ENCODE measurements around the gene BAIAP3.

Gene BAIAP3

DNA sequence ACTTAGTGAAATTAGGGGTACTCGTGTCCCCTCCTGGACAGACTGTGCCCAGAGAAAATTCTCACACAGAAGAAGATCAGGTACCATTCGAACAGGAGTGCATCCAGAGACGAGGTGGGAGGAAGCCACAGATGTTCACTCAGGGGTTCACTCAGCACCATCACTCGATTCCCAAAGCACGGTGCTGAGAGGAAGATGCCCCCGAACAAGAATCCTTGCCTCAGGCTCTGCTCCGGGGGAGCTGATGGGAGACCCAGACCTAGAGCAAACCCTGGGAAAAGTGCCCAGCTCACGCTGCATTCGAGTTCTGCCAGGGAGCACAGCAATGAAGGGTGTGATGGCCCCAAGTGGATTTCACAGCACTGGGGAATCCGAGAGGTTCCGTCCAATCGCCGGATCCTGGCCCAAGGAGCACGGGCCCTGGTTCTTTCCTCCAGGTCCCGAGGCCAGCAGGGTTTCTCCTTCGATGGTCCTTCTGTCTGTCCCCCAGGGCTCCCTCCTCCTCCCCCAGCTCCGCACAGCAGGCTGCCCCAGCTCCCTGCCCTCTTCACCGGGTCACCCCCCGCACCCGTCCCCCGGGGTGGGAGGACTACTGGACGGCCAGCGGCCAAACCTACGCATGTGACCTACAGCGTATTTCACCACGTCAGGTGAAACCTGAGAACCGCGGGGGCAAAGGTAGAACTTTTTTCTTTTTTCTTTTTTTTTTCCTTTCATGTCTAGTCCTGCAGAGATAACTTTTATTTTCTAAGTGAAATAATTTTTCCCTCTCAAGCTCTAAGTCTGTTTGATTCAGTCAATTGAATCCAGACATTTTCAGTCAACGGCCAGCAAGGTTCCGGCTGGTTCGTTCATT is 34.2 kb upstream of the BAIAP3 start:
- intact Hi-C loops (cut with DNase I): no loop called here
- DNase-seq: no peak

DNA sequence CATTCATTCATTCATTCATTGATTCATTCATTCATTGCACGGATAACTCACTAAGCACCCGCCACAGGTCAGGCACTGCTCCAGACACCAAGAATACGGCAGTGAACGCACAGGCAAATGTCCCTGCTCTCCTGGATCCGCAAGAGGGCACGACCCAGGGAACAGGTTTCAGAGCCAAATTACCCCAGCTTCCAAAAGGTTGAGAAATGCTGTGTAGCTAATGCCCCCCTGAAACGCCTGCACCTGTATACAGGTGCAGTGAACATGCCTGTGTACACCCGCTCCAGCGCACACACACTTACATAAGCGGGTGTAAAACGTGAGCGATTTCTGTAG is 33.6 kb upstream of the BAIAP3 start:
- intact Hi-C loops (cut with DNase I): loop anchor here (5.0 to 10.0 kb wide), 2 partner anchors 52 to 105 kb away; partner anchors contain the start of genes GNPTG and TSR3
- no peak for DNase-seq

DNA sequence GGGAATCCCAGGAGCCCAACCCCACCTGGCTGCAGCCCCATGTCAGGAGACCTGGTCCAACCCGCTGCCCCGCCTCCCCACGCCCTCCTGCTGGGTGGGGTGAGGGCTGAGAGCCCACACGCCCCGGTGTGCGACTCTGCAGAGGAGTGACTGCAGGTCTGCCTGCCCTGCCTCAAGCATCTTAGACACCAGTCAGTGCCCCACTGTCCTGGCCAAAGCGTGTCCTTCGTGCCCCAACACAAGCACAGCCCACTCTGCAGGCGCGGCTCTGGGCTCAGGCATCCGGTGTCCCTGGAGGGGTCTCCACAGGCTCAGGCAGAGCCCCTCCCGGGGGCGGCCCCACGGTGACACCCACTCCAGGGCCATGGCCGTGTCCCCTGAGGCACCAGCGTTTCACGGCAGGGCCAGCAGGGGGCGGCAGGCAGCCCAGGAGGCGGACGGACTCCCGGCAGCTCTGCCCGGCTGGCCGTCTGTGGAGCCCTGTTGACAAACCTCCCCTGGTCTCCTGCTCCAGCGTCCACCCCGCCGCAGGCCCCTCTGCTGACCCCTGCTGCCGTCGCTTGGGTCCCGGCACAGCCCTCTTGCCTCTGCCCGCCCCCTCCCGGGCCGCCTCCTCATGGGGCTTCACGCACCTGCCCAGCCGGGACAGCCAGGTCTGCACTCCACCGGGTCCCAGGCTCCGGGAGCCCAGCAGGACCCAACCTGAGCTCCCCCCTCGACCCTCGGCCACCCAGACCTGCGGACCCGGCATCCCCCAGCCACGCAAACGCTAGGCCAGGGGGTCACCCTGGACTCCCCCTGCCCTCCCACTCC is 32.6 kb upstream of the BAIAP3 start:
- DNase-seq: peak in 9 of 10 donors; percentile 47 to 95 (median 67)
- intact Hi-C loops (cut with DNase I): loop anchor here (5.0 to 10.0 kb wide), 2 partner anchors 51 to 104 kb away; partner anchors contain the start of genes GNPTG and TSR3

GRCh38 chr16:1301562-1301961 is 31.9 kb upstream of the BAIAP3 start:
- DNase-seq: no peak
- intact Hi-C loops (cut with DNase I): loop anchor here (5.0 to 10.0 kb wide), 2 partner anchors 51 to 103 kb away; partner anchors contain the start of genes GNPTG and TSR3

- no peak for DNase-seq
- intact Hi-C loops (cut with DNase I): loop anchor here (10.0 kb wide), 1 partner anchor 99 kb away; no protein-coding TSS in a partner anchor
These were observed 27.6 kb upstream of the BAIAP3 start for GRCh38 chr16:1305823-1306222.

GRCh38 chr16:1306334-1306733 is 27.1 kb upstream of the BAIAP3 start:
- no peak for DNase-seq
- intact Hi-C loops (cut with DNase I): loop anchor here (10.0 kb wide), 1 partner anchor 98 kb away; no protein-coding TSS in a partner anchor

DNA sequence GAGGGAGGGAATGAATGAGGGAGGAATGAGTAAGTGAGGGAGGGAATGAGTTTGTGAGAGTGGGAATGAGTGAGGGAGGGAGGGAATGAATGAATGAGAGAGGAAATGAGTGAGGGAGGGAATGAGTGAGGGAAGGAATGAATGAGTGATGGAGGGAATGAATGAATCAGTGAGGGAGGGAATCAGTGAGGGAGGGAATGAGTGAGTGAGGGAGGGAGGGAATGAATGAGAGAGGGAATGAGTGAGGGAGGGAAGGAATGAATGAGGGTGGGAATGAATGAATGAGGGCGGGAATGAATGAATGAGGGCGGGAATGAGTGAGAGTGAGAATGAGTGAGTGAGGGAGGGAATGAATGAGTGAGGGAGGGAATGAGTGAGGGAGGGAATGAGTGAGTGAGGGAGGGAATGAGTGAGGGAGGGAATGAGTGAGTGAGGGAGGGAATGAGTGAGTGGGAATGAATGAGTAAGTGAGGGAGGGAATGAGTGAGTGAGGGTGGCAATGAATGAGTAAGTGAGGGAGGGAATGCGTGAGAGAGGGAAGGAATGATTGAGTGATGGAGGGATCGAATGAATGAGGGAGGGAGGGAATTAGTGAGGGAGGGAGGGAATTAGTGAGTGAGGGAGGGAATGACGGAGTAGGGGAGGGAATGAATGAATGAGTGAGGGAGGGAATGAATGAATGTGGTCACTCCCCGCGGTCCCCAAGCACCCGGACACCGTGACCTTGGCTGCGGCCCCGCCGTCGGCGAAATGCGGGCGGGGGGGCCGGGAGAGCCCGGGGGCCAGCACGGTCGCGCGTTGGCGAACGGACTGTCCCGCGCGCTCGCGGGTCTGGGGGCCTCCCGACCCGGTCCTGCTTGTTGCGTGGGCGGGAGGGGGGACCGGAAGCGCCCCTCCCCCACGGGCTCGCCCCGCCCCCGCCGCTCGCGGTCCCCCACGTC is 25.1 kb upstream of the BAIAP3 start:
- intact Hi-C loops (cut with DNase I): loop anchor here (10.0 kb wide), 1 partner anchor 96 kb away; no protein-coding TSS in a partner anchor
- DNase-seq: no peak

- intact Hi-C loops (cut with DNase I): loop anchor here (10.0 kb wide), 1 partner anchor 96 kb away; no protein-coding TSS in a partner anchor
- DNase-seq: peak; percentile 98 to 100 (median 99)
These were observed 24.2 kb upstream of the BAIAP3 start, which contains the start of gene UBE2I for GRCh38 chr16:1308977-1309885. TSS of gene UBE2I (plus strand) at chr16:1309636. CDS start at chr16:1314031, 4,395 bp downstream.

- intact Hi-C loops (cut with DNase I): loop anchor here (10.0 kb wide), 1 partner anchor 95 kb away; no protein-coding TSS in a partner anchor
- peak in 3 of 10 donors; percentile 30 to 81 (median 71) for DNase-seq
These were observed 23.3 kb upstream of the BAIAP3 start for GRCh38 chr16:1309888-1310831.

- no peak for DNase-seq
- intact Hi-C loops (cut with DNase I): no loop called here
These were observed 22.6 kb upstream of the BAIAP3 start for GRCh38 chr16:1310832-1311200.

DNA sequence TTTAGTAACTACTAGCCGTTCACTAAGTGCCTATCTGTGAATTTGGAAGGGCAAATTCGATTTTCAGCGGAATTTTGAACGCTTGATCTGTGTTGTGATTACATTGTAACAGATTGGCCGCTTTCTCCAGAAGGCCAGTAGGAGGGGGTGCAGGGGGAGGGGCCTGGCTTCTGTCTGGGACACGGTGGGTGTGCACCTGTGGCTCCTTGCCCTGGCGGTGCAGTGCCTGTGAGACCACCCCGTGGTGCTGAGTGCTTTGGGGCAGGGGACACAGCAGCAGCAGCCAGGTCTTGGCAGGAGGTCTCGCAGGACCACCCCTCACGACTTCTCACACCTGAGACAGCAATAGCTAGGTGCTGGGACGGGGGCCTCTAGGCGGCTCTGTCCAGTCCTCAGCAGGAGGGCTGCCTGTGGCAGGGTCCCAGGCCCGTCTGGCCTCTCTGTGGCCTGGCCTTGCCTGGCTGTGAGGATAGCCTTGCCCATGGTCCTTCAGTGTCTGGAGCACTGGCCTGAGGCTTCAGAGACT is 22.2 kb upstream of the BAIAP3 start:
- DNase-seq: no peak
- intact Hi-C loops (cut with DNase I): no loop called here

GRCh38 chr16:1311738-1312466 is 21.5 kb upstream of the BAIAP3 start:
- peak in 2 of 10 donors; percentile 69 to 82 for DNase-seq

GRCh38 chr16:1312467-1312816 is 21.0 kb upstream of the BAIAP3 start:
- intact Hi-C loops (cut with DNase I): no loop called here
- DNase-seq: no peak

More at GRCh38 chr16:1311738-1312466, 21.5 kb upstream of the BAIAP3 start:
- intact Hi-C loops (cut with DNase I): no loop called here

GRCh38 chr16:1312903-1313302 is 20.5 kb upstream of the BAIAP3 start:
- intact Hi-C loops (cut with DNase I): no loop called here
- peak in 1 of 10 donors; percentile 82 for DNase-seq

- intact Hi-C loops (cut with DNase I): no loop called here
- peak in 1 of 10 donors; percentile 77 for DNase-seq
These were observed 19.6 kb upstream of the BAIAP3 start for GRCh38 chr16:1313721-1314369.

GRCh38 chr16:1314399-1315068 is 18.9 kb upstream of the BAIAP3 start:
- peak in 1 of 10 donors; percentile 73 for DNase-seq
- intact Hi-C loops (cut with DNase I): no loop called here
